Esophagus squamous epithelium (tissue), 5 donors: ENCODE data around the gene TRIM69. TPM values are rescaled to one million over a fixed set of nuclear protein-coding genes. Genes with fewer than 3 reads are reported as not detected.
A peak's percentile ranks its signal among the peaks of the same experiment; 100 is the strongest.
"Not testable (repeated sequence)": the region's sequence is repeated elsewhere in the genome, so short reads cannot be mapped to it uniquely, and the experiment has no call there.

ENCODE experiments used
- DNase-seq: peaks from one replicate; lab custom pipeline; 2025; lab: John Stamatoyannopoulos, UW
- H3K27ac ChIP-seq, 4 donors: fragments of 200-600 bp; sonication (generic); one replicate each; pipeline ENCODE4 v1.5.1; 2016 to 2019; ENCODE audit warnings: mild to moderate bottlenecking in 1 of 4
- H3K27me3 ChIP-seq, 4 donors: fragments of 200-600 bp; sonication (generic); 1 replicate in 3 of 4; 2 replicates in 1 of 4; pipeline versions ENCODE4 v1.5.1 to v1.6.0; 2017 to 2021; ENCODE audit warnings: antibody characterized with exemption in 1 of 4
- H3K36me3 ChIP-seq, 3 donors: fragments of 200-600 bp; sonication (generic); one replicate each; pipeline ENCODE4 v1.5.1; 2016 to 2019
- H3K4me1 ChIP-seq, 3 donors: fragments of 200-600 bp; sonication (generic); one replicate each; pipeline ENCODE4 v1.5.1; 2017 to 2019
- H3K4me3 ChIP-seq, 4 donors: fragments of 200-600 bp; sonication (generic); 1 replicate in 3 of 4; 2 replicates in 1 of 4; pipeline ENCODE4 v1.5.1; 2016 to 2019; ENCODE audit warnings: mild to moderate bottlenecking in 2 of 4, moderate library complexity in 1 of 4
- H3K9me3 ChIP-seq, 3 donors: fragments of 200-600 bp; sonication (generic); one replicate each; pipeline ENCODE4 v1.5.1; 2016 to 2019
- CTCF ChIP-seq, 6 experiments: fragments of 450-650 bp in 4 of 6; fragments of 200-600 bp in 2 of 6; sonication (generic) in 2 of 6; IDR thresholded peaks; one replicate each; pipeline ENCODE4 v1.5.1; 2016 to 2019; ENCODE audit warnings: antibody characterized with exemption in 6 of 6, mild to moderate bottlenecking in 4 of 6, moderate library complexity in 4 of 6
- POLR2A ChIP-seq, 4 donors: fragments of 450-650 bp; IDR thresholded peaks; one replicate each; pipeline ENCODE4 v1.6.1; 2017; ENCODE audit warnings: antibody characterized with exemption in 4 of 4, mild to moderate bottlenecking in 4 of 4, moderate library complexity in 3 of 4
- WGBS, 2 donors: methylation state at CpG; one replicate each; pipeline ENCODE4 v1.1.5; 2018; 5-methylcytosine and 5-hydroxymethylcytosine counted together
- intact Hi-C: fragments of 100-400 bp; cut with DNase I; formaldehyde crosslinking; loops from one replicate; pipeline ENCODE4 v1.15.0; 2022
- total RNA-seq, 4 donors: library from RNA; depleted of rRNA; stranded (reverse); fragments of >200 nt; gene quantifications; one replicate each; pipeline ENCODE4 v1.1.0, GENCODE V29; 2016
- donor health status: DM: yes; HTN: yes; CAD: no.

The TRIM69 gene
- total RNA-seq, 4 donors from 2014 or later = 9.4 to 13.6 (median 11.1) TPM

GRCh38 chr15:44716983-44717602 lies 19.2 kb upstream of the TRIM69 start:
- H3K4me1 ChIP-seq = peaks cover 9 to 58% (median 24%) of the 10 kb centered on the region in 3 donors
- peaks cover 6 to 56% (median 43%) of the 10 kb centered on the region in 3 donors for H3K36me3 ChIP-seq
- DNase-seq = no peak
- H3K27me3 ChIP-seq = no peaks in the 10 kb centered on the region
- intact Hi-C loops = no loop called here
- H3K9me3 ChIP-seq = no peaks in the 10 kb centered on the region
- WGBS, 2 donors = 89 to 92% methylated on average over 2 of the region's 2 CpGs
- H3K4me3 ChIP-seq = no peak overlapping the region
- no peak overlapping the region for H3K27ac ChIP-seq
- TF ChIP-seq CTCF (IDR thresholded peaks at IDR 0.05) (no peak), POLR2A (IDR thresholded peaks at IDR 0.05) (no peak)

GRCh38 chr15:44718180-44718926 lies 18.0 kb upstream of the TRIM69 start:
- H3K36me3 ChIP-seq = peaks cover 6 to 56% (median 43%) of the 10 kb centered on the region in 3 donors

GRCh38 chr15:44718927-44719292 lies 17.4 kb upstream of the TRIM69 start:
- Histone ChIP-seq H3K27me3 (no peaks in the 10 kb centered on the region), H3K27ac (no peak overlapping the region), H3K36me3 (peaks cover 6 to 56% (median 43%) of the 10 kb centered on the region in 3 donors), H3K9me3 (no peaks in the 10 kb centered on the region), H3K4me3 (no peak overlapping the region), H3K4me1 (peaks cover 0 to 49% (median 24%) of the 10 kb centered on the region in 3 donors)
- no peak for TF ChIP-seq POLR2A (IDR thresholded peaks at IDR 0.05)
- no peak for TF ChIP-seq CTCF (IDR thresholded peaks at IDR 0.05)
- WGBS, 2 donors = 85 to 87% methylated on average over 8 of the region's 8 CpGs
- intact Hi-C loops = no loop called here
- no peak for DNase-seq

More at GRCh38 chr15:44718180-44718926, 18.0 kb upstream of the TRIM69 start:
- WGBS, 2 donors = 48 to 65% methylated on average over 4 of the region's 4 CpGs
- TF ChIP-seq POLR2A (IDR thresholded peaks at IDR 0.05) (no peak), CTCF (IDR thresholded peaks at IDR 0.05) (no peak)
- Histone ChIP-seq H3K4me3 (no peak overlapping the region), H3K4me1 (peaks cover 3 to 50% (median 24%) of the 10 kb centered on the region in 3 donors), H3K27me3 (no peaks in the 10 kb centered on the region), H3K9me3 (no peaks in the 10 kb centered on the region), H3K27ac (no peak overlapping the region)
- intact Hi-C loops = no loop called here
- DNase-seq = no peak

GRCh38 chr15:44719293-44719999 lies 16.9 kb upstream of the TRIM69 start:
- Histone ChIP-seq H3K36me3 (peaks cover 6 to 51% (median 43%) of the 10 kb centered on the region in 3 donors), H3K4me1 (peaks cover 0 to 45% (median 19%) of the 10 kb centered on the region in 3 donors), H3K27ac (no peak overlapping the region), H3K9me3 (no peaks in the 10 kb centered on the region), H3K4me3 (no peak overlapping the region), H3K27me3 (no peaks in the 10 kb centered on the region)
- no peak for DNase-seq
- WGBS, 2 donors = 55 to 66% methylated on average over 4 of the region's 4 CpGs
- intact Hi-C loops = no loop called here
- TF ChIP-seq POLR2A (IDR thresholded peaks at IDR 0.05) (no peak), CTCF (IDR thresholded peaks at IDR 0.05) (no peak)

GRCh38 chr15:44720000-44720435 lies 16.3 kb upstream of the TRIM69 start:
- H3K27me3 ChIP-seq, H3K9me3 ChIP-seq, DNase-seq, H3K4me3 ChIP-seq, intact Hi-C loops: not testable (repeated sequence)
- H3K36me3 ChIP-seq = peaks cover 6 to 47% (median 43%) of the 10 kb centered on the region in 3 donors
- peak overlapping the region in 1 of 4 donors; percentile 1 for H3K27ac ChIP-seq
- H3K4me1 ChIP-seq = peaks cover 0 to 45% (median 16%) of the 10 kb centered on the region in 3 donors
- 79 to 80% methylated on average over 8 of the region's 8 CpGs for WGBS, 2 donors
